ENCODE data around the gene KRTAP9-3. TPM values are rescaled to one million over a fixed set of nuclear protein-coding genes. Genes with fewer than 3 reads are reported as not detected.

The KRTAP9-3 gene
- polyA plus RNA-seq, 3 donors: not detected

- Histone ChIP-seq H3K79me2 (ENCODE audit: insufficient read depth, low read length) (no peaks in the 10 kb centered on the region), H3K4me3 (replicated peaks in 1 of 3; ENCODE audit: low read depth in 2 of 3, low read length in 3 of 3) (no peak overlapping the region), H3K27me3 (ENCODE audit: control insufficient read depth in 2 of 2, insufficient read depth in 2 of 2, low read length in 2 of 2) (no peaks in the 10 kb centered on the region), H3K9me3 (replicated peaks in 1 of 2; ENCODE audit: control insufficient read depth in 1 of 2, insufficient read depth in 1 of 2, low read length in 2 of 2) (no peaks in the 10 kb centered on the region), H3K36me3 (replicated peaks in 1 of 2; ENCODE audit: control insufficient read depth in 1 of 2, insufficient read depth in 2 of 2, low read length in 2 of 2) (no peaks in the 10 kb centered on the region), H3K9ac (ENCODE audit: insufficient read depth, low read length, poor library complexity, severe bottlenecking) (no peak overlapping the region), H2AFZ (ENCODE audit: insufficient read depth, low read depth, low read length, poor library complexity, severe bottlenecking) (no peak overlapping the region), H3K4me1 (ENCODE audit: control insufficient read depth in 1 of 2, insufficient read depth in 2 of 2, low read length in 2 of 2) (no peaks in the 10 kb centered on the region), H4K20me1 (ENCODE audit: insufficient read depth, low read length) (no peaks in the 10 kb centered on the region), H3K27ac (ENCODE audit: low read depth in 1 of 2, low read length in 2 of 2) (no peak overlapping the region), H3K4me2 (replicated peaks; ENCODE audit: extremely low read depth, low read length, poor library complexity, severe bottlenecking) (no peak overlapping the region)
- Mint-ChIP-seq H3K27me3 (ENCODE audit: low read depth in 3 of 3) (peaks cover 0 to 3% (median 2%) of the 10 kb centered on the region in 3 donors), H3K9me3 (peaks cover 0 to 8% (median 0%) of the 10 kb centered on the region in 7 donors), H3K27ac (no peak overlapping the region), H3K4me3 (no peak overlapping the region), H3K4me1 (no peaks in the 10 kb centered on the region), H3K36me3 (no peaks in the 10 kb centered on the region)
- 95% methylated on average over 3 of the region's 5 CpGs for WGBS (ENCODE audit: insufficient coverage)
- DNase-seq: no peak
- TF ChIP-seq CTCF (IDR thresholded peaks at IDR 0.05): no peak
- intact Hi-C loops (cut with micrococcal nuclease): no loop called here
These were observed 32.7 kb upstream of the KRTAP9-3 start for GRCh38 chr17:41199421-41200078.

GRCh38 chr17:41211845-41212466 lies 20.3 kb upstream of the KRTAP9-3 start:
- Mint-ChIP-seq H3K27me3 (ENCODE audit: low read depth in 3 of 3) (peaks cover 0 to 22% (median 9%) of the 10 kb centered on the region in 3 donors), H3K36me3 (no peaks in the 10 kb centered on the region)

More at GRCh38 chr17:41211845-41212466, 20.3 kb upstream of the KRTAP9-3 start:
- 80% methylated on average over 1 of the region's 1 CpG for WGBS (ENCODE audit: insufficient coverage)
- Histone ChIP-seq H4K20me1 (ENCODE audit: insufficient read depth, low read length) (no peaks in the 10 kb centered on the region), H3K4me3 (replicated peaks in 1 of 3; ENCODE audit: low read depth in 2 of 3, low read length in 3 of 3) (no peak overlapping the region), H3K4me1 (ENCODE audit: control insufficient read depth in 1 of 2, insufficient read depth in 2 of 2, low read length in 2 of 2) (no peaks in the 10 kb centered on the region), H3K4me2 (replicated peaks; ENCODE audit: extremely low read depth, low read length, poor library complexity, severe bottlenecking) (no peak overlapping the region), H3K9me3 (replicated peaks in 1 of 2; ENCODE audit: control insufficient read depth in 1 of 2, insufficient read depth in 1 of 2, low read length in 2 of 2) (no peaks in the 10 kb centered on the region), H3K36me3 (replicated peaks in 1 of 2; ENCODE audit: control insufficient read depth in 1 of 2, insufficient read depth in 2 of 2, low read length in 2 of 2) (no peaks in the 10 kb centered on the region), H3K9ac (ENCODE audit: insufficient read depth, low read length, poor library complexity, severe bottlenecking) (no peak overlapping the region), H2AFZ (ENCODE audit: insufficient read depth, low read depth, low read length, poor library complexity, severe bottlenecking) (no peak overlapping the region), H3K79me2 (ENCODE audit: insufficient read depth, low read length) (no peaks in the 10 kb centered on the region), H3K27me3 (ENCODE audit: control insufficient read depth in 2 of 2, insufficient read depth in 2 of 2, low read length in 2 of 2) (no peaks in the 10 kb centered on the region), H3K27ac (ENCODE audit: low read depth in 1 of 2, low read length in 2 of 2) (no peak overlapping the region)
- TF ChIP-seq CTCF (IDR thresholded peaks at IDR 0.05): no peak
- Mint-ChIP-seq H3K9me3 (peaks cover 0 to 8% (median 0%) of the 10 kb centered on the region in 7 donors), H3K4me1 (no peaks in the 10 kb centered on the region), H3K27ac (no peak overlapping the region), H3K4me3 (no peak overlapping the region)
- intact Hi-C loops (cut with micrococcal nuclease): no loop called here
- peak in 1 of 3 donors; percentile 7 for DNase-seq
